ENCODE results near the gene USE1. TPM values are rescaled to one million over a fixed set of nuclear protein-coding genes. Genes with fewer than 3 reads are reported as not detected.
A peak's percentile ranks its signal among the peaks of the same experiment; 100 is the strongest.

The USE1 gene
- total RNA-seq, 6 donors from 2014 or later, result 21.6 to 49.3 (median 23.9) TPM

- H3K9me3 ChIP-seq, result no peaks in the 10 kb centered on the region
- TF ChIP-seq POLR2A (IDR thresholded peaks at IDR 0.05), result no peak
- no peak for TF ChIP-seq EP300 (IDR thresholded peaks at IDR 0.05)
- no peak for TF ChIP-seq POLR2AphosphoS5 (IDR thresholded peaks at IDR 0.05)
- no peak for TF ChIP-seq CTCF (IDR thresholded peaks at IDR 0.05)
- H3K36me3 ChIP-seq, result peaks cover 0 to 28% (median 6%) of the 10 kb centered on the region in 4 donors
- 75 to 78% methylated on average over 4 to 15 of the region's 15 CpGs for WGBS, 2 donors
- H3K4me1 ChIP-seq, result peaks cover 11 to 24% (median 15%) of the 10 kb centered on the region in 4 donors
- H3K27me3 ChIP-seq, result no peaks in the 10 kb centered on the region
- H3K27ac ChIP-seq, result peak overlapping the region in 1 of 4 donors; percentile 15
- H3K4me3 ChIP-seq, result no peak overlapping the region
- ATAC-seq (ENCODE audit: low FRiP score in 2 of 2) (no peak), DNase-seq (no peak)
Observed at GRCh38 chr19:17249887-17250548, 34.9 kb downstream of the USE1 start.

GRCh38 chr19:17254636-17255035 lies 39.5 kb downstream of the USE1 start:
- H3K9me3 ChIP-seq, result no peaks in the 10 kb centered on the region
- peaks cover 0 to 49% (median 15%) of the 10 kb centered on the region in 4 donors for H3K36me3 ChIP-seq
- TF ChIP-seq POLR2AphosphoS5 (IDR thresholded peaks at IDR 0.05) (no peak), POLR2A (IDR thresholded peaks at IDR 0.05) (no peak), CTCF (IDR thresholded peaks at IDR 0.05) (no peak), EP300 (IDR thresholded peaks at IDR 0.05) (no peak)
- no peak for ATAC-seq (ENCODE audit: low FRiP score in 2 of 2)
- no peak for DNase-seq
- WGBS, 2 donors, result 72 to 77% methylated on average over 10 of the region's 10 CpGs
- H3K4me3 ChIP-seq, result no peak overlapping the region
- no peaks in the 10 kb centered on the region for H3K27me3 ChIP-seq
- H3K4me1 ChIP-seq, result peaks cover 0 to 5% (median 0%) of the 10 kb centered on the region in 4 donors
- H3K27ac ChIP-seq, result peak overlapping the region in 1 of 4 donors; percentile 8

- no peaks in the 10 kb centered on the region for H3K9me3 ChIP-seq
- WGBS, 2 donors, result 62 to 76% methylated on average over 16 to 18 of the region's 18 CpGs
- peaks cover 0 to 48% (median 15%) of the 10 kb centered on the region in 4 donors for H3K36me3 ChIP-seq
- H3K4me3 ChIP-seq, result no peak overlapping the region
- H3K27me3 ChIP-seq, result no peaks in the 10 kb centered on the region
- no peak for TF ChIP-seq POLR2AphosphoS5 (IDR thresholded peaks at IDR 0.05)
- peak in 1 of 4 donors; percentile 20 for TF ChIP-seq POLR2A (IDR thresholded peaks at IDR 0.05)
- no peak for TF ChIP-seq EP300 (IDR thresholded peaks at IDR 0.05)
- TF ChIP-seq CTCF (IDR thresholded peaks at IDR 0.05), result no peak
- peak overlapping the region in 3 of 4 donors; percentile 8 to 85 (median 63) for H3K27ac ChIP-seq
- H3K4me1 ChIP-seq, result peaks cover 0 to 5% (median 0%) of the 10 kb centered on the region in 4 donors
- DNase-seq (peak; percentile 76 to 77), ATAC-seq (ENCODE audit: low FRiP score in 2 of 2) (peak; percentile 14 to 88)
Observed at GRCh38 chr19:17255150-17255621, 40.0 kb downstream of the USE1 start.

GRCh38 chr19:17256130-17256529 lies 41.0 kb downstream of the USE1 start:
- ATAC-seq (ENCODE audit: low FRiP score in 2 of 2), result no peak
- H3K36me3 ChIP-seq, result peaks cover 0 to 45% (median 15%) of the 10 kb centered on the region in 4 donors
- 77 to 81% methylated on average over 3 of the region's 3 CpGs for WGBS, 2 donors
- no peak overlapping the region for H3K4me3 ChIP-seq
- H3K9me3 ChIP-seq, result no peaks in the 10 kb centered on the region
- DNase-seq, result no peak
- no peak overlapping the region for H3K27ac ChIP-seq
- H3K27me3 ChIP-seq, result no peaks in the 10 kb centered on the region
- H3K4me1 ChIP-seq, result peaks cover 0 to 11% (median 4%) of the 10 kb centered on the region in 4 donors
- TF ChIP-seq CTCF (IDR thresholded peaks at IDR 0.05), result no peak
- TF ChIP-seq POLR2A (IDR thresholded peaks at IDR 0.05), result no peak
- TF ChIP-seq POLR2AphosphoS5 (IDR thresholded peaks at IDR 0.05), result no peak
- no peak for TF ChIP-seq EP300 (IDR thresholded peaks at IDR 0.05)

Data from upper lobe of left lung (tissue), 6 donors.